ENCODE measurements around the gene IGFBP7.

IGFBP7 gene

DNA sequence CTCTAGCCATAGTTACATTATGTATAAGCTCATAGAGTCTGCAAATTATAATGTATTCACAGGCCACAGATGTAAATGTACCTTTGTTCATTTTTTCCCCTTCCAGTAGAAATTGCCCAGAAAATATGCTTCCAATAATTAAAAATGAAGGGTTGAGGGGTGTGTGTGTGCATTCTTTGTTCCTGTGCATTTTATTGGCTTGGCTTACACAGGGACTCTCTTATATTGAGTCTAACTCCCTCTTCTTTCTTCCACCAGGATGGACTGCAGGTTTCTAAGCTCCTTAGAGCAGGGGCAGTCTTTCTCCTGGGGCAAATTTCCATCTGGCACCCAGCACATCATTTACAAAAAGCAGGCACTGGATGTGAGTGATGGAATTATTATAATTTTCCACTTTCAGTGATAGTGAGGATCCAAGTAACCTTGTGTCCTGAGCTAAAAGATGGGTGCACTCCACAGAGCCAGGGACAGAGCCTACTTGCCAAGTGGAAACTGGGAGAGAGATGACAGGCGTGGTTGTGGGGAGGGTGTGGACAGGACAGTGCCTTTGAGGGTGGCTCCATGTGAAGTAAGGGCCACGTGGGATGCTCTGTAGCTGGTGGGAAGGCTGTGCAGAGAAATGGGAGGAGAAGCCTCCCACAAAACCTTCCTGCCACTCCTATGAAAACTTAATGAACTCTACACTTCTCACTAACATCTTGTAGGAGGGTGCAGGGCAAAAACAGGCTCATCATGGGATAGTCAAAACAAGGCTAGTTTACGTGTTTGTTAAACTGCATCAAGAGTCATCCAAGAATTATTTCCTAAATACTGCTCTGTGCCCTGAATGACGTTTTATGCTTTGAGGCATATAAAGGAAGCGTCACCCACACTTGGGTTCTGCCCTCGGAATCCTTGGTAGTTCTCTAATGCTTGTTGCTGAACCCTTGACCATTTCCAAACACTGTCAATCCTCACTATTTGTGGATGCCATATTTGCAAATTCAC is 16.0 kb downstream of the IGFBP7 start:
- H3K4me3 ChIP-seq (ENCODE audit: low read depth, low read length) = no peak overlapping the region
- no peak overlapping the region for H3K9ac ChIP-seq (ENCODE audit: low read depth, low read length)
- no peaks in the 10 kb centered on the region for H3K9me3 ChIP-seq (ENCODE audit: control insufficient read depth, insufficient read depth, low read length)

DNA sequence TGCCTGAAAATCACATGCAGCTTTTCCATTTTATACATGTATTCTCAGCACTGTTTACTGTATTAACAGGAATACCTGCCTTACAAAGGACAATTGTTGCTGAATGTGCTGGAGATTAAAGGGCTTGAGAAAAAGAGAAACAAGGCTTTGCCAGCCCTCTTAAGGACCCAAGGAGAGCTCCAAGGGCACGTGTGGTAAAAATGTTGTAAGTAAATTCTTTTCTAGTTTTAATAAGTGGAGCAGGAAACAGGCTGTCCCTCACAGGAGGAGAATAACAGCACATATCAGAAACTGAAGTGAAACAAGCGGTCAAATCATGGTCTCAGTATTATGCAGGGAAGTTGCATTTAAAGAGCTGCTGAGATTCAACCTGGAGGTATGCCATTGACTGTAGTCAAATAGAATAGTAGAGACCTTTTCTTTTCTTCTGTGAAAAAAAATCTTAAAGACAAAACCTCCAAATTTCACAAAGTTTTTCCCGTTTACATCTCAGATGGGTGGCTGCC is 18.5 kb downstream of the IGFBP7 start:
- H3K9ac ChIP-seq (ENCODE audit: low read depth, low read length) = no peak overlapping the region
- H3K27me3 ChIP-seq (ENCODE audit: control insufficient read depth, insufficient read depth, low read length) = no peaks in the 10 kb centered on the region
- H3K4me3 ChIP-seq (ENCODE audit: low read depth, low read length) = no peak overlapping the region
- peaks cover 6% of the 10 kb centered on the region for H3K4me1 ChIP-seq (ENCODE audit: control insufficient read depth, insufficient read depth, low read length)
- H3K36me3 ChIP-seq (ENCODE audit: control insufficient read depth, insufficient read depth, low read length) = no peaks in the 10 kb centered on the region
- no peaks in the 10 kb centered on the region for H3K9me3 ChIP-seq (ENCODE audit: control insufficient read depth, insufficient read depth, low read length)

More for the DNA sequence above, 16.0 kb downstream of the IGFBP7 start:
- Histone ChIP-seq H3K4me1 (ENCODE audit: control insufficient read depth, insufficient read depth, low read length) (peaks cover 6% of the 10 kb centered on the region), H3K36me3 (ENCODE audit: control insufficient read depth, insufficient read depth, low read length) (no peaks in the 10 kb centered on the region), H3K27me3 (ENCODE audit: control insufficient read depth, insufficient read depth, low read length) (no peaks in the 10 kb centered on the region)

DNA sequence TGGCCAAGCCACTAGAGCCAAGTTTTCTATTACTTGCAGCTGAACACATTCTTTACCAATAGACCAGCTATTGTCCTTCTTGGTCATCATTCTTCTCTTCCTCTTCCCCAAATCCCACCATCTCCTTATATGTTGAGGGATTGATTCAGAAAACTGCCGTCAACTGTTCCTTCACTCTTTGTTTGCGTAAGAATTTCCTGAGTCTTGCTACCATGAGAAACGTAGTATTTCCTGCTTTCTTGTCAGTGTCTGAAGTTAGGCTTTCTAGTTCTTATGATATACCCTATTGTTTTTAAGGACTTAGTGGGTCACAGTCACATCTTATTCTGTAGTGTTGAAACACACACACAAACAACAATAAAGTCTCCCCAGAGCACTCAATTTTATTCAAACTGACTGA is 20.1 kb downstream of the IGFBP7 start:
- Histone ChIP-seq H3K36me3 (ENCODE audit: control insufficient read depth, insufficient read depth, low read length) (no peaks in the 10 kb centered on the region), H3K4me1 (ENCODE audit: control insufficient read depth, insufficient read depth, low read length) (peaks cover 6% of the 10 kb centered on the region), H3K4me3 (ENCODE audit: low read depth, low read length) (no peak overlapping the region), H3K9me3 (ENCODE audit: control insufficient read depth, insufficient read depth, low read length) (no peaks in the 10 kb centered on the region), H3K27me3 (ENCODE audit: control insufficient read depth, insufficient read depth, low read length) (no peaks in the 10 kb centered on the region), H3K9ac (ENCODE audit: low read depth, low read length) (no peak overlapping the region)

DNA sequence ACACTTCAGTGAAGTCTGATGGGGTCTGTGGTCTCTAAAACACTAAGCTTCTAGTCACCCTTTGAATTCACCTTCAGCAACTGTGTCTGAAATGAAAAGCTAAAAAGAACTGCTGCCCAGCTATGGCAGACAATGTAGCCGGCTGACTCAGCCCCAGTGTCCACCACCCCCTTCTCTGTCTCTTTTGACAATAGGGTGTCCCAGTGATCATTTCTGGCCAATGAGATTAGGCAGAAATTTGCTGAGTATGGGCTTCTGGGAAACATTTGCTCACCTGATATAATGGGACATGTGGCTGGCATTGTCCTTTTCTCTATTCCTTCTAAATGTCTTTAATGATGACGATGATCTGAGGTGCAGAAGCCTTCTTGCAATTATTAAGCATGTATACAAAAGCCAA is 20.6 kb downstream of the IGFBP7 start:
- H3K36me3 ChIP-seq (ENCODE audit: control insufficient read depth, insufficient read depth, low read length) = no peaks in the 10 kb centered on the region
- no peaks in the 10 kb centered on the region for H3K27me3 ChIP-seq (ENCODE audit: control insufficient read depth, insufficient read depth, low read length)
- peaks cover 6% of the 10 kb centered on the region for H3K4me1 ChIP-seq (ENCODE audit: control insufficient read depth, insufficient read depth, low read length)
- no peak overlapping the region for H3K4me3 ChIP-seq (ENCODE audit: low read depth, low read length)
- no peaks in the 10 kb centered on the region for H3K9me3 ChIP-seq (ENCODE audit: control insufficient read depth, insufficient read depth, low read length)
- H3K9ac ChIP-seq (ENCODE audit: low read depth, low read length) = no peak overlapping the region

DNA sequence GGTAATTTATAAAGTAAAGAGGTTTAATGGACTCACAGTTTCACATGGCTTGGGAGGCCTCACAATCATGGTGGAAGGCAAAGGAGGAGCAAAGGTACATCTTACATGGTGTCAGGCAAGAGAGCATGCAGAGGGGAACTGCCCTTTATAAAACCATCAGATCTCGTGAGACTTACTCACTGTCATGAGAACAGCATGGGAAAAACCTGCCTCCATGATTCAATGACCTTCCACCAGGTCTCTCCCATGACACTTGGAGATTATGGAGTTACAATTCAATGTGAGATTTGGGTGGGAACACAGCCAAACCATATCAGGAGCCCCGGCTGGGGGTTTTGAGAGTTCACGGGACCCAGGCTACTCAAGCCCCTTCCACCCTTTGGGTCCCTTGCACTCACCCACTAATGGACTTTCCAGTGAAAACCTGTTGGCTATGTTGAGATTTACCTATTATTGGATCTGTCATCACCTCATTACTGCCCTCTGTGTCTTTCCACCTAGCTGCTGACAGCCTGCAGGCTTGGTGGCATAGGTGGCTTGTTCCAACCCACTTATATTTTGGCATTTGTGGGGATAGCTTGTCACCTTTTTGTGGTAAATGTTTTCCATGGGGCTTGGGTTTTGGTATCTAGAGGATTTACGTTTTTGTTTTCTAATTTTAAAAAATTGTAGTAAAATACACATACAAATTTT is 24.0 kb downstream of the IGFBP7 start:
- no peak overlapping the region for H3K9ac ChIP-seq (ENCODE audit: low read depth, low read length)
- H3K27me3 ChIP-seq (ENCODE audit: control insufficient read depth, insufficient read depth, low read length) = no peaks in the 10 kb centered on the region
- H3K9me3 ChIP-seq (ENCODE audit: control insufficient read depth, insufficient read depth, low read length) = no peaks in the 10 kb centered on the region
- no peaks in the 10 kb centered on the region for H3K36me3 ChIP-seq (ENCODE audit: control insufficient read depth, insufficient read depth, low read length)
- H3K4me1 ChIP-seq (ENCODE audit: control insufficient read depth, insufficient read depth, low read length) = no peaks in the 10 kb centered on the region
- no peak overlapping the region for H3K4me3 ChIP-seq (ENCODE audit: low read depth, low read length)

DNA sequence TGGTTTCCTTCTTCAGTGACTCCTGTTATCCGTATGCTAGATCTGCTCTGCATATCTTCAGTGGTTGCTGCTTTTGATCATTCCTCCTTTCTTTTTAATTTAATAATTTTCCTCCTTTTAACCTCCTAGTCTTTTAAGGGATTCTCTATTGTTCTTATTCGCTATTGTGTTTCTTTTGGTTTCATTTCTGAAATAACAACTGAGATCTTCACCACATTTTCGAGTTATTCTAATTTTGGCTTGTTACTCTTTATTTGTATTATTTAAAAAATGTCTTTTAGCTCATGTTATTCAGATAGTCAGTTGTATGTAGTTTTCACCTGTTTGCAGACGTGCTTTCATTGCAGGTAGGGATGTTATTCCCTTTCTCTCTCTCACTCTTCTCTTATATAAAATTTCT is 24.9 kb downstream of the IGFBP7 start:
- Histone ChIP-seq H3K4me3 (ENCODE audit: low read depth, low read length) (no peak overlapping the region), H3K9me3 (ENCODE audit: control insufficient read depth, insufficient read depth, low read length) (no peaks in the 10 kb centered on the region), H3K36me3 (ENCODE audit: control insufficient read depth, insufficient read depth, low read length) (no peaks in the 10 kb centered on the region), H3K27me3 (ENCODE audit: control insufficient read depth, insufficient read depth, low read length) (no peaks in the 10 kb centered on the region), H3K9ac (ENCODE audit: low read depth, low read length) (no peak overlapping the region), H3K4me1 (ENCODE audit: control insufficient read depth, insufficient read depth, low read length) (no peaks in the 10 kb centered on the region)

DNA sequence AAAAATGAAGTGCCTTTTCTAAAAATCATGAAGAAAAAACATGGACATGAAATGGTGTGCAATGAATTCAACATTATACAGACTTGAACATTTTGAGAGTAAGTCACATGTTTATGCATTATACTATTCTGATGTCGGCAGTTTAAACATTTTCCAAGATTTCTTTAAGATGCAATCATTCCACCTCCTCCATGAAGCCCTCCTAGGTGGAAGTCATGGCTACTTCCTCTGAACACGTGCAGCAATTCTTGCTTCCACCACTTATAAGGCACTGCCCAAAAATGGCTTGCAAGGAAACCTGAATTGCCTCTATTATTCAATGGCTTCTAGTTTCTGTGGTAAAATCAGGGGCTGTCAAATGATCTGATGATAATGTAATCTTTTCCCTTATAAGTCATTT is 25.8 kb downstream of the IGFBP7 start:
- peaks cover 1% of the 10 kb centered on the region for H3K4me1 ChIP-seq (ENCODE audit: control insufficient read depth, insufficient read depth, low read length)
- H3K9me3 ChIP-seq (ENCODE audit: control insufficient read depth, insufficient read depth, low read length) = no peaks in the 10 kb centered on the region
- H3K9ac ChIP-seq (ENCODE audit: low read depth, low read length) = no peak overlapping the region
- H3K4me3 ChIP-seq (ENCODE audit: low read depth, low read length) = no peak overlapping the region
- no peaks in the 10 kb centered on the region for H3K36me3 ChIP-seq (ENCODE audit: control insufficient read depth, insufficient read depth, low read length)
- H3K27me3 ChIP-seq (ENCODE audit: control insufficient read depth, insufficient read depth, low read length) = no peaks in the 10 kb centered on the region

DNA sequence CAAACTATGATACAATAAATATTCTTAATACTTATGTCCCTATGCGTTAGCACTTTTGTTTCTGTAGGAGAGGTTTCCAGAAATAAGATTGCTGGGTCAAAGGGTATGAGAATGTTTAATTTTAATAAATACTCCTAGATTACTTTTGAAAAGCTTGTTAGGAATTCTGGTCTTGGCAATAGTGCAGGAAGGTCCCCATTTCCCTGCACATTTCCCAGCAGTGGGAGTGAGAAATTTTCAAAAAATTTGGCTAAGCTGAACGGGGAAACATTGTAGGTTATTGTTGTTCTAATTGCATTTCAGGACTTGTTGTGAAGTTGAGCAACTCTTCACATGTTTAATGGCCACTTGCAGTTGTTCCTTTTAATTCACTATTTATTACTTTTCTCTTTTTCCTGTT is 27.1 kb downstream of the IGFBP7 start:
- H3K4me1 ChIP-seq (ENCODE audit: control insufficient read depth, insufficient read depth, low read length) = peaks cover 12% of the 10 kb centered on the region
- no peaks in the 10 kb centered on the region for H3K36me3 ChIP-seq (ENCODE audit: control insufficient read depth, insufficient read depth, low read length)
- no peak overlapping the region for H3K9ac ChIP-seq (ENCODE audit: low read depth, low read length)
- no peaks in the 10 kb centered on the region for H3K9me3 ChIP-seq (ENCODE audit: control insufficient read depth, insufficient read depth, low read length)
- H3K4me3 ChIP-seq (ENCODE audit: low read depth, low read length) = no peak overlapping the region
- H3K27me3 ChIP-seq (ENCODE audit: control insufficient read depth, insufficient read depth, low read length) = no peaks in the 10 kb centered on the region

DNA sequence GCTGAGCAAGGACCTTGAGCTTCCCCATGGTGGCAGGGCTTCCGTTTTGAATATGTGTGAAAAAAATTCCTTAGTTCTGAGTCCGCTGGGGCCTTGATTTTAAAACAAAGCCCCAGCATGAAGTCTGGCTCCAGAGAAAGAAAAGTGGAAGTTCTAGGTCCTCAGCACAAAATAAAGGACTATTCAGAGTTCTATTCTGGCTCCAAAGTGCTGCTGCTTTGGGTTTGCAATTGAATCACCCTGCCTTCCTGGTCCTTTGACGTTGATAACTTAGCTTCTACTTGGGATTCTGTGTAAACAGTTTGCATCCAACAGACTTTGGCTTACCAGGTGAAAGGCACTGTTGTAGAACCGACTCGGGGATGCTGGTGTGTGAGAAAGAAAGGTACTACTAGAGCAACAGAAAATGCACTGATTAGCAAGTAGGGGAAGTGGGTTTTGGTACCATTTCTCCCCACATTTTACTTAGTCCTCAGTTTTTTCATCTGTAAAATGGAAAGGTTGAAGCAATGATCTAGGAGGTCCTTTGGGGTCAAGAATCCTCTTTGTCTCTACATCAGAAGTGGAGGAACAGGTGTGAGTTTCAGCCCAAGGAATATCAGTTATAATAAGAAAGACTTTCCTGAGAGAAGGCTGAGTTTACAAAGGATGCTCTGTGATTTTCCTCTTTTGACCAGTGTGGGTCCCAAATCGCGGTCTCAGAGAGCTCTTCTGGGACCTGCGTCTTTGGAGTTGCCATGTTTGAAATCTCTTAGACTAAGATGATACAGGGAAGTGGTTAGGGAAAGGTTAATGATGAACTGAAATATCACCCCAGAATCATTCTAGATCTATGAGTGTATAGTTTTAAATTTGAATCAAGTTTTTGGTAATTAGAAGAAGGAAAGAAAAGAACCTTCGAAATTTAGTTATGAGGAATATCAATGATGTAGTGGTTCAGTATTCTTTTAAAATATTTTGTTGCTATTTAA is 28.2 kb downstream of the IGFBP7 start:
- Histone ChIP-seq H3K9ac (ENCODE audit: low read depth, low read length) (no peak overlapping the region), H3K36me3 (ENCODE audit: control insufficient read depth, insufficient read depth, low read length) (no peaks in the 10 kb centered on the region), H3K27me3 (ENCODE audit: control insufficient read depth, insufficient read depth, low read length) (no peaks in the 10 kb centered on the region), H3K4me3 (ENCODE audit: low read depth, low read length) (no peak overlapping the region), H3K9me3 (ENCODE audit: control insufficient read depth, insufficient read depth, low read length) (no peaks in the 10 kb centered on the region), H3K4me1 (ENCODE audit: control insufficient read depth, insufficient read depth, low read length) (peaks cover 14% of the 10 kb centered on the region)

DNA sequence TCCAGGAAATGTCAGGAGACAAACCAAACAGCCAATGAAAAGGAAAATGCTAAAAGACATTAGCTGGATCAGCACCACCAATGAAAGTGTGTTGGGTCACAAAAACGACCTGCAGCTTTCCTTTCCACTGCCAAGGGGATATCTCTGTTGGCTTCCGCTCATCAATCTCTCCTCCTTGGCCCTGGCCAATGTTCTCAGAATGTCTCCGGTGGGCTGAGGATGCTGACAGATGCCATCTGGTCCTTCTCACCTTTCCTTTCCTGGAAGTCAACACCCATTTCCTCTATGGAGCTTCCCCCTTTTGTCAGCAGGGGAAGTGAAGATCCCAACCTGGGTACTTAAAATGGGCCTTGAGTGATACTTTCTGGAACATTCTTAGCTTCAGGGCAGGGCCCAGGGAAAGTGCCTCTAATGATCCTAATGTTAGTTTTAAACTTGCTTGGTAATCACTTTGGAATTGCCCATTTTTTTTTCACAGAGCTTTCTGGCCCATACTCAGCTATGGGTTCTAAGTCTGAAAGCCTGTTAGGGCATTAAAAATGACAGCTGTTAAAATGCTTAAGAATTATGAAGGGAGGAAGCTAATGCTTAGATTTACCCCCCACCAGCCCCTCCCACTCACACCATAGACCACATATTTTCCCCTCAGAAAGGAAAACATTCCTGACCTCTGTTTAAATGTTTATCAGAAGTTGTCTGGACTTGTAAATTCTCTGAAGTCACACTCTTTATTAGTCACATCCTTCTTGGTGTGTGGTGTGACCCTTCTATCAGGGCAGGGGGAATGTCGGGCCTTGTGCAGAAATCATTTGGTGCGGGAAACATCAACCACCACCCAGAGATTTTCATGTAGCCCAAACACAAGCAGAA is 29.2 kb downstream of the IGFBP7 start:
- Histone ChIP-seq H3K4me1 (ENCODE audit: control insufficient read depth, insufficient read depth, low read length) (peaks cover 14% of the 10 kb centered on the region), H3K9ac (ENCODE audit: low read depth, low read length) (no peak overlapping the region), H3K9me3 (ENCODE audit: control insufficient read depth, insufficient read depth, low read length) (no peaks in the 10 kb centered on the region), H3K4me3 (ENCODE audit: low read depth, low read length) (no peak overlapping the region), H3K27me3 (ENCODE audit: control insufficient read depth, insufficient read depth, low read length) (no peaks in the 10 kb centered on the region), H3K36me3 (ENCODE audit: control insufficient read depth, insufficient read depth, low read length) (no peaks in the 10 kb centered on the region)

Data from iPS-15b (cell line).